HG03469 (cell line): ENCODE data around the gene PPP1R36.

Experiments used
- ATAC-seq: cut with Tn5 transposase; IDR thresholded peaks from one replicate; pipeline ENCODE4 v1.9.1; 2021; ENCODE audit warnings: mild to moderate bottlenecking, moderate library complexity, moderate number of reproducible peaks; ENCODE audit not compliant: unreplicated experiment

The PPP1R36 gene, protein sequence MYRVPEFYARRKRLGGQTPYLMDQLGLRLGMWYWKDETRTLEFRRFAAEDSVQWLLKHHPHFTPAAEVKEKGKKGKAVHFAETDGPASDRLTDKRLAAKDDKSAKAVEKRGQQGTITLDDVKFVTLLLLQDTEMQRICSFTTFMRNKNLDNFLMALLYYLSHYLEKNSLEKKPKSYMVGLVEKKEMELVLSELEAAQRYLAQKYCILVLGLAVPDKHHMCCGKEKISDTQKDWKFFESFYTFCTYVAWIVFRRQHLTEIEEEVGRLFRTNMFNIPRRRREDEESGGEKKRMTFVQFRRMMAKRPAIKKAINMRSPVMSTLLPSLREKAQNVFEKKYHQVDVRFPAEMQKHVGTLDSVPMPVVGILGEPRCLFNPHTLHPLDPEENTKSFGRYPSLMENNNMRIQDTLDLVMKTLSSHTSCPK

DNA sequence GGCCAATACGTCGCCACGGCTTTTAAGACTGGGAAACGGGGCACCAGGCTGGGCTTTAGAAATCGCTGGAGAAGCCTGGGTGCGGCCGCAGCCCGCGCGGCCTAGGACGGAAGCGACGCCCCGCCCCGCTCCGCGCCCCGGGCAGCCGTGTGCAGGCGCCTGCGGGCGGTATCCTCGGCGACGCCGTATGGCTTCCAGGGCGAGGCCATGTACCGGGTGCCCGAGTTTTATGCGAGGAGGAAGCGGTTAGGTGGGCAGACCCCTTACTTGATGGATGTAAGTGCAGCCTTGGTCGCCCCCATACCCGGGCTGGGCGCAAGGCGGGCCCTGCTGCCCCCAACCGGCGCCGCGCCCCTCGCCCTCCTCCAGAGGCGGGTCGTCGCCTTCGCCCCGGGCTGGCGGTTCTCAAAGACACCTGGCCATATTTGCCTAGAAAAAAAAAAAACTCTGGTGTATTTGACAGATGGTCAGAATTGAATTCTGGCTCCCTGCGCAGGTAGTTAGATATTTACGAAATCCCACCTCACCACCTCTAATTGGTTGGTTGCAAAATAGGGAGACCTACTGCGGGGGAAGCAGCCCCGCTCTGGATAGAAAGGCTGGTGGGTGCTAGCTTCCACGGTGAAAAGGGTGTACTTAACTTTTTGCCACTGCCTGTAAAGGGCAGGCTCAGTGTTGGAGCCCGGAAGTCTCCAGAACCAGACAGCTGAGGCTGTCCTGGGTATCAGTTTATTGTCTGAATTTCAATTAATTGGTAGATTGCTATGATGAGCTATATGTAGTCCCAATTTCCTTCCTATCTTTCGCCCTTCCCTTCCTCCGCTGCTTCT, at the start of gene PPP1R36:
Gene PPP1R36, plus strand, starts transcription at position 171 of the 830 bp plus-strand sequence. Its CDS starts 37 bp downstream, at position 208.
- no peak for ATAC-seq

DNA sequence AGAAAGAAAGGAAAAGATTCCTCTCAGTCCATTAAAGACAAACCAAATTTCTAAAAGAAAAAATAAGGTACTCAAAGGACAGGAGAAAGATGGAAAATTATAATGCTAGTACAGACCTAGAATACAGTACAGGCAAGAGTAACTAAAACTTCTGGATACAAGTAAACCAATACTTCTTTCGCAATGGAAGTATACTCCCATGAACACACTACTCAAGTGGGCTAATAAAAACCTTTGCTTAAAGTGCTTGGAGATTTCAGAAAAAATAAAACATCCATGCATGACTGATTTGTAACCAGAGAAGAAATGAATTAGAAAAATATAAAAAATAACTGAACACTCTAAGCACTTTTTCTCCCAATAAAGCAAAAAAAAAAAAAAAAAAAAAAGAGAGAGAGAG, 49.7 kb upstream of the PPP1R36 start:
- ATAC-seq: no peak

DNA sequence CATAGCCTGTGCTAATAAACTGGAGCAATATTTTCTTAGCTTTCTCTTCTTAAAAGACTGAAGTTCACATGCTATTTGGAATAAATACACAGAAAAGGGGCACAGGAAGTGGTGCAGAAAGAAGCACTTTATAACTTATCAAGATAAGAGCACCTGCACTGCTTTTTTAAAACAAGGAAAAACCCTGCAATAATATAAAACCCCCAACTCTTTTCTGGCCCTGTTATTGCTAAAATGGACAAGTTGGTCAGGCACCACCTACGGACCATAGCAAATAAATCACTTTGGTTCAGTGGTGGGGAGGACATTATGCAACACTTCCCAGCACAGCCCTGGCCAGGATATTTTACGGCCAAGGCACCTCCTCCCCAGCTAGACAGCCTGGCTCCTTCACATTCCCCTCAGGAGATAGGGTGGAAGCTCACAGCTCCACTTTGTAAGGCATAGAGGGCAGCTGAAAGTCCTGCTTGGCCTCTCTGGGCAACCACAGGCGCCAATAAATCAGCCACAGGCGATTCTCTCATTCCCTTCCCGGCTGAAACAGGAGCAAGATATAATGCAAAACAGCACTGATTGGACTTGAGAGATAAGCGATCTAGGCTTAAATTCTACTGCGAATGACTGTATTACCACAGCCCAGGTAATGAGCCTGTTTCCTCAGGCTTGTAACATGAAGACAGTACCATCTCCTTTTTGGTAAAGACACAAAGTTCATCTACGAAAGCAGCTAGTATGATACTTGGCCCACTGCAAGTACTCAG, 48.2 kb upstream of the PPP1R36 start:
- ATAC-seq: no peak

DNA sequence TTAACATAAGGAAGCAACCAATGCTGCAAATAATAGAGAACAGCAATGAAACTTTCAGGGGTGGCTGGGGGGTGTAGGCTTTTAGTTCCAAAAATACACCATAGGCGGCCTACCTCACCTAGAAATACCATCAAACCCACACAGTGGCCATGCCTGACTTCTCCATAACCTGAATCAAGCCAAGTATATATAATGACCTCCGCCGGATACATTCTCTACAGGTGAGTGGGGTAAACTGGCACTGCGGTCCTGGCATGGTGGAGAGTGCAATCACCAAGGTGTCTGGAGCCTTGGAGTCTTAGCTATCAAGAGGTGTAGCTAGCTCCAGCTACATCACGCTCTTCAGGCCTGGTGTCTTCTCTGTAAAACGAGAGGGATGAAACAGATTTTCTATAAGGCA, 47.3 kb upstream of the PPP1R36 start:
- ATAC-seq: no peak

DNA sequence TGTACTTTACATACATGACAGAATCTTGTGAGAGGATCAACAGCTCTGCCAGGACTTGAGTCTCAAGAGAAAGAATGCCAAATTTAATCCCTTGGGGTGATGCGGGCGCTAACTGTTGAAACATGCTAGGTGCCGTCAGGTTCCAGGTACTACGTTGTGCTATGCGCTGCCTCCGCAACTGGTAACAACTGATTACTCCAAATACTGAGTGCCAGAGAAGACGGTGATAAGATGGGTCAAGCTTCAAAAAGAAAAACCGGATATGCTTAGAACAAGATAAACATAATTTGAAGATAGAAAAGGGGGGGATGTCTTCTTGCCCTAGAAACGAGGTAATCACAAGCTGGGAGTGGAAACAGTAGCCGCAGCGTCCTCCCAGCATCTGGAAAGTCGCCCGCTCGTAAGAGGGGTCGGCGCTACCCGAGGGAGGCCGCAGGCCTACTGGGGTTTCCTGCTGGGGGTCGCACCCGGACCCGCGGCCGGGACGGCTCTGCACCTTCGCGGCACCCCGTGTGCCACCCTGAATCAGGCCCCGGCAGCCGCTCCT, 46.8 kb upstream of the PPP1R36 start:
- peak; percentile 1 for ATAC-seq

DNA sequence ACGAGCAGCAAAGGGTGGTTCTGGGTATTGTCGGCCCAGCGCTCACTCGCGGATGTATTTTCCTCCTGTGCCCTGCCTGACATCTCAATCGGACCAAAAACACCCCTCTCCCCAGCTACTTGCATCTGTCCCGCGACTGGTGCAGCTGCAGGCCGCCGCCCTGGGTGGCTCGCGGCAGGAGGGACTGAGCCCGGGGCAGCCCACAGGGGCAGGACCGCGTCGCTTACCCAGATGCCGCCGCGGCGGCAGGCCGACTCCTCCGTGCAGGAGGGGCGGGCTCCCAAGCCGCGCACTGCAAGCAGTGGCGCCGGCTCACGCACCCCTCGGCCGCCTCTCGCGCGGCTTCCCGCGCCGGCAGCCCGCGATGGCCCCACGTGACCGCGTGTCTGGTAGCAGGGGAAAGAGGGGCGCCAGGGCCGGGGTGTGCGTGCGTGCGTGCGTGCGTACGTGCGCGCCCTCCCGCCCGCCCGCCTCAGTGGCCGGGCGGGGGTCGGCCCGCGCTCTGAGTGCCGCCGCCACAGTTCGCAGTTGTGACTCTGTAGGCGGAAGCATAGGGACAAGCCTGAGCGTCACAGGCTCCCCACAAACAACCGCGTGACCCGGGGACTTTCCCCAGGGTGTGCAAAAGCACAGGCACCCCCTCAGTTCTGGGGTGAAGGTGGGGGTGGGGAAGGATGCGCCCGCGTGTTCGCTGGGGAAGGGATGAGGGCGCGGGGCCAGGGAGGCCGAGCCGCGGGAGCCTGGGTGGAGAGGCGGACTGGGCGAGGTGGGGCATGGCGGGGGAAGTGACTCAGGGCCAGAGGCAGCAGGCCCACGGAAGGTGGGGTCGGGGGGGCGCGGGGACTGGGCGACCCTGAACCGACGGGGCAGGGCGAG, 46.1 kb upstream of the PPP1R36 start, which contains the start of gene ZBTB25:
Gene ZBTB25, minus strand, starts transcription at position 405 of the 876 bp plus-strand sequence. CDS start 13,305 bp downstream, outside the sequence.
- peak; percentile 49 for ATAC-seq

DNA sequence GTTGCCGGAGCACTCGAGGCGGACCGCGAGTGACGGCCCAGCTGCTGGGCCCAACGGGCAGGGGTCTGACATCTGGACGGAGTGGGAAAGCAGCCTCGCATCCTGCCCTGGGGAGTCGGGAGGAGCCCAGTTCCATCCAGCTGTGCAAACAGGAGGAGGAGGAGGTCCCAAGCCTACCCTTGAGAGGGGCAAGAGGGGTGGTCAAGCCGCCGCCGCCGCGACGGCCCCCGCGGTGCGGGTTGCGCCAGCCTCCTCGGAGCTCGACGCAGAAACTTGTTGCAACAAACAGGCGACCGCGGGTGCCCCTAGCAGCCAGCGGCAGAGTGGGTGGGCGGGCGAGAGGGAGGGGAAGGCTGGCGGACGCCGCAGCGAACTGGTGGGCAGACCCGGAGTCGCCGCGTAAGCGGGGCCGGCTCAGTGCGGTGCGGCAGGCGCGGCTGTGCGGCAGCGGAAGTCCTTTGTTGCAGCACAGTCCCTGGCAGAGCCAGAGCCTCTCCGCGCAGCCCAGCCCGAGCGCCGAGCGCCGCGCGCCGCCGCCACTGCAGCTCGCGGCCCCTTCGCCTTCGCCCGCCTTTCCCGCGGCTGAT, 45.4 kb upstream of the PPP1R36 start, which contains the start of gene ZBTB1:
Gene ZBTB1, plus strand, starts transcription at position 461 of the 587 bp plus-strand sequence. CDS start 16,735 bp downstream, outside the sequence.
- no peak for ATAC-seq

DNA sequence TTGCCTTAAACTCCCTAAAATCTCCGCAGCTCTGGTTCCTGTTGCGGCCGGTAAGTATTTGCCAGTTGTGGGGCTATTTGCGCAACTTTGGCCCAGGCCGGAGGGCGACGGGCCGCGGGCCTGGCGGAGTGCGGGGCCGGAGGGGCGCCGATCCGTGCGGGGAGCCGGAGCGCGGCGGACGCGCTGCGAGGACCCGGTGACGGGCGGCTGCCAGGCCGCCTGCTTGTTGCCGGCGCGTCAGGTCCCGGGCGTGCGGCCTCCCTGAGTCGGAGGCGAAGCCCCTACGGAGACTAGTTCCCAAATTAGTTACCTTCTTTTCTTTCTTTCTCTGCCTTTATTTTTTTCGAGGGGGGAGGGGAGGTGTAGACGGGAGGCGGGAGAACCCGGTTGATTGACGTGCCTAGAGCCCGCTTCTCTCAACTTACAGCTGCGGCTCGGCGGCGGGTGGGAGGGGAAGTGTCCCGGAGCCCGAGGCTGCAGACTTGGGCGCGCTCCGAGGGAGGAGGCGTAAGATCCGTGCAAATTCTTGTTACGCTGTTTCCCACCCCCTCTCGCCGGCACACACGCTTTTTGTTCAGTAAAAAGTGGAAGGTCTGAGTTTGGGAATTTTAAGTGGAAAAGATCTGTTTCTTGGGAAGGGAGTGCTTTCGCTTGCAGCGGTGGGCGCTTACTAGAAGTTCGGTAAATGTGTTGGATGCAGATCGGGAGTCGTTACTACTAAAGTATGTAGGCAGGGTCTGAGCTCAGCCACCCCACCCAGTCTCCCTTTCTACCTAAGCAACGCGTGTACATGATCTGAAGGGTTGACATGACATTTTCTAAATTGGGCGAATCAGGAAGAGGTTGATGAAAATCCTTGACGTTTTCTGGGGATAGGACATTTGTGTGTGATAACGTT, 44.6 kb upstream of the PPP1R36 start:
- ATAC-seq: no peak

DNA sequence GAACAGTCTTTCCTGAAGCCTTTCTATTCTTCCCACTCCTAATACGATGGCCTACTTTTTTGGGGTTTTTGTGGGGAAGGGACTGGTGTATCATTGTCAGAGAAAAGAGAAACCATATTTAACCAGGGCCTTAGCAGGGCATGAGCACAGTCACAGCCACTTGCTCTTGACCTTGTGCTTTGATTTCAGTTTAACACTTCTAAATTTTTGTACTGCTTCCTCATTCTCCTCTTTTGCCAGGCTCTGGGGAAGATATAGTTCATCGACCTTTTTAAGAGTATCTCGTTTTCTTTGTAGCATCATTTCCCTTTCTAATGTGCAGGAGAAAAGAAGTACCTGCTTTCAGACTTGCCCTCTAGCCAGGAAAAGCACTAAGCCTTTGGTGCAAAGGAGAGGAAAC, 43.0 kb upstream of the PPP1R36 start:
- no peak for ATAC-seq

DNA sequence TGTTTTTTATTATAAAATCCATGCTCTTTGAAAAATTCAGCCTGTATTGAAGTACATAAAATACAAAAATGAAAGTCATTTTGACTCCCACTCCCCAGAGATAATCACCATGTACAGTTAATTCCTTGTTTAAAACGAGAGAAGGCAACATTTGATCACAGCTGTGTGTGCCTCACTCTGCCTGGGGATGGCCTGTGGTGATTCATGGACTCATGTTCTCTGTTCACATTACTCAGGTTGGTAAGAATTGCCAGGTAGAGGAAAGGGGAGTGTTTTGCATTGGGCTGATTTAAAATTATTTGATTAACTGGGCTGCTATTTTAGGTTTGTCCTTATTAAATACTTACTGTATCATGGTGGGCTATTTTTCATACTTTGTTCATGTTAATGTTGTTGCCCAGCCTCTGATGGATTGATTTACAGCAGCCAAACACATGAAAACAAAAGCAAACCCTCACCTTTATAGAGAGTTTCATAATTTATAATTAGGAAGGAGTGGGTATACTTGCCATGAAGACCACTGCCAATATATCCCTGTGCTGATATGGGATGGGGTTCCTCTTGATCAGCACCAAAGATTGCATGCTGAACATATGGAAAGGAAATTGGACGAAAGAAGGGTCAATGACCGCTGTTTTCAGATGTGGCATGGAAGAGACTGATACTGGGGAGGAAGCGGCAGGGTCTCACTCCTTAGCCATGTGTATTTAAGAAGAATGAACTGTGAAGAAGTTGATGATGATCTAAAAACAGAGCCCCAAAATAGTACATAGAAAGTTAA, 42.2 kb upstream of the PPP1R36 start:
- ATAC-seq: no peak

DNA sequence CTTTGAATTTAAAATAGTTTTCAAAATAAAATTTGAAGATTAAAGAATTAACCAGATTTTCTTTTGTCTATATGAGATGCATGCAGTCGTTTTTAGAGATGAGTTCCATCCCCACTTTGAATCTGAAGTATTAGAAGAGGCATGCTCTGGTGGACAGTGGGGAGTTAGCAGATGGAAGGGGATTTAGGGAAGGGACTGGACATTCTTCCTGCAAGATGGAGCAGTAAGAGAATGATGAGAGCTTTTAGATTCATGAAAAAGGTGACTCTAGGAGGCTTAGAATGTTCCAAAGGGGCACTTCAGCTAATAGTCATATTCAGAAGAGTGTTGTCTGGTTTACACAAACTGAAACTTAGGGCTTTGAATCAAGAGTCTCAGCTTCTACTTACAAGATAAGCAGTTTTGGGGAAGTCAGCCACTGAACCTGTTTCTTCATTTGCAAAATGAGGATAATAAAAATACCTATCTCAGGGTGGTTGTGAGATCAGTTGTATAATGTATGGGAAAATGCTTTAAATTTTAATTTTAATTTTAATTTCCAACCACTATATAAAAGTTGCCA, 41.5 kb upstream of the PPP1R36 start:
- ATAC-seq: peak; percentile 18

DNA sequence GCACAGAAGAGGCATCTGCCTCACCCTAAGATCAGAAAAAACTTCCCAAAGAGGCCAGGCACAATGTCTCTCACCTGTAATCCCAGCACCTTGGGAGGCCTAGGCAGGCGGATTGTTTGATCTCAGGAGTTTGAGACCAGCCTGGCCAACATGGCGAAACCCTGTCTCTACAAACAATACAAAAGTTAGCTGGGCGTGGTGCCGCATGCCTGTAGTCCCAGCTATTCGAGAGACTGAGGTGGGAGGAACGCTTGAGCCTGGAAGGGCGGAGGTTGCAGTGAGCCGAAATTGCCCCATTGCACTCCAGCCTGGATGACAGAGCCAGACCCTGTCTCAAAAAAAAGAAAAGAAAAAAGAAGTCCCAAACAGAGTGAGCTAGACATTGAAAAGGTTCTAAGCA, 40.7 kb upstream of the PPP1R36 start:
- ATAC-seq: no peak

DNA sequence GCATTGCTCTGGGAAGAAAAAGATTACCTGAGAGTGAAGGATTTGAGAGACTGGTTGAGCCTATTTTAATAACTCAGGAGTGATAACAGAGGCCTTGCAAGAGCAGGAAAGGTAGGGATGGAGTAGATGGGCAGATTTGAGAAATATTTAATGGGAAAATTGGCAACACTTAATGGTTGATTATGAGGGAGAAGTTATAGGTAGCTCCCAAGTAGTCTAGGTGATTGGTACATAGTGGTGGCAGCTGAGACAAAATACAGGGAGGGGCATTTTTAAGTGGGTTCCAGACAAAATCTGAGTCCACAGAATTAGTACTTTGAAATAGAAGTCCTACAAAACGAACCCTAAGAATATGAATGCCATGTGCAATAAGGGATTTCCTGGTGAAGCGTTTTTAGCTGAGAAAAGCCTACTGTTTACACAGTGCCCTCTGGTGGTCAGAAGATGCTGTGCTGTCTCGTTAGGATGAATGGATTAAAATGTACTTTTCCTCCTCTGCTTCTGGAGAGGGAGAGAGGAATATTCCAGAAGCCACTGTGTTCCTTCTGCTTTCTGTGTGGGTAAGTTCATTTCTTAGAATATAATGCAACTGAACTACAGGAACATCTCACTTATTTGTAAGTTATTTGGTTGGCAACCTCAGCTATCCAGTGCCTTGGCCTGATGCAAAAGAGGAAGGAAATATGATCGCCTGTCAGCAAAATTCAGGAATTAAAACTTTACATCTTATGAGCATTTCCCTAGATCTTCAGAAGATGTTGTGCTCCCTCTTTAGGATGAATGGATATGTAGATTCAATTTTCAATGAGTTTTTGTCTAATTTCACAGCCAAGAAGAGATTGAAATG, 38.7 kb upstream of the PPP1R36 start:
- ATAC-seq: no peak

DNA sequence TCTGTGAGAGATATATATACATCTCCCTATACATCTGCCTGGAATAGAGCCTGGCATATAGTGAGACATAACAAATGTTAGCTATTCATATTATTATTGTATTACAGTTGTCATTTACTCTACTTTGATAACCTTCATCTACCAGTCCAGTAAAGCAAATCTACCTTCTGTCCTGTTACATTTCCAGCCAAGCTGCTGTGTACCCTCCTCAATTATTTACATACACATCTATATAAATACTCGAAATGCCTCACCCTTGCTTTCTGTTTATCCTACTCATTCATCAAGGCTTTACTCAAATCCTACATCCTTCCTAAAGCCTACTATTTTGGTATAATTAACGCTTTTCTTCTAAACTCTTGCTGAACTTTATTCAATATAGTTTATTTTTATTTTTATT, 36.5 kb upstream of the PPP1R36 start:
- ATAC-seq: no peak

DNA sequence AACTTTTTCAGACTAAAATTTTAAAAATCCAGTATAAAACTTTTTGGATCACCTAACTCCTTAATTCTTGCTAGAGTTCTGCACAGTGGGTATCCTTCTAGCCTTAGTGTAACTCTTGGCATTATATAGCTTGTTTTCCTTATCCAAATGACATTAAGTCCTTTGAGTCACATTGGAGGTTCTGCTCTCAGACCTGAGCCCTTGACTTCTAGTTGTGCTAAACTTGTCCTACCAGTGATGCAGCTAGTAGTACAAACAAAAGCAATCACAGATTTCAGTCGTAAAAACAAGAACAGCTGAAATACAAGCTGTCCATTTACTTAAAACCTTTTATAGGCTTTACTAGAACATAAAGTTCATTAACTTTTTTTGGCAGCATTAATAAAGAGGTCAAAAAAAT, 34.7 kb upstream of the PPP1R36 start:
- no peak for ATAC-seq

DNA sequence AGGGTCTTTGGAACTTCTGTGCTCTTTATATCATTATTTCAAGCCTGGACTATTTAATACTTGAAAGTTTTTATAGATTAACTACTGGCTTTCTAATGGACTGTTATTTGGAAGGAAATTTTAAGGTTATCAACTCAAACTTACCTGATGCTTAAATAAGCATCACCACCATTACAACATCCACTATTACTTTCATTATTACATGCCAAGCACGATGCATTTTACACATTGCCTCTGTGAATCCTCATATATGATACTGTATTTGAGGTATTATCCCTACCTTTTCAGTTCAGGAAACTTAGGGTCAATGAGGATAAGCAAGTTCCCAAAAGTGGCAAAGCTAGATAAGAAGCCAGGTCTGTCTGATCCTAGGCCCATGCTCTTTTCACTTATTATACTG, 32.8 kb upstream of the PPP1R36 start:
- no peak for ATAC-seq
